ENCODE measurements around the gene TNRC18. TPM values are rescaled to one million over a fixed set of nuclear protein-coding genes. Genes with fewer than 3 reads are reported as not detected.
"Not testable (repeated sequence)": the region's sequence is repeated elsewhere in the genome, so short reads cannot be mapped to it uniquely, and the experiment has no call there.

TNRC18 gene
- total RNA-seq, 1 donor from 2014 or later: 95.4 TPM

GRCh38 chr7:5289355-5289754 is 134.3 kb downstream of the TNRC18 start:
- H3K9me3 Mint-ChIP-seq (ENCODE audit: low read depth): peaks cover 1% of the 10 kb centered on the region
- peaks cover under 1% of the 10 kb centered on the region for H3K36me3 Mint-ChIP-seq (ENCODE audit: low read depth)
- no peak for DNase-seq (ENCODE audit: low spot score)
- no peak overlapping the region for H3K4me3 Mint-ChIP-seq (ENCODE audit: unreplicated experiment)
- H3K27ac Mint-ChIP-seq (ENCODE audit: unreplicated experiment): no peak overlapping the region
- peaks cover 2% of the 10 kb centered on the region for H3K4me1 Mint-ChIP-seq (ENCODE audit: low read depth)
- no peaks in the 10 kb centered on the region for H3K27me3 Mint-ChIP-seq (ENCODE audit: low read depth)
- TF ChIP-seq, protein P1, sequence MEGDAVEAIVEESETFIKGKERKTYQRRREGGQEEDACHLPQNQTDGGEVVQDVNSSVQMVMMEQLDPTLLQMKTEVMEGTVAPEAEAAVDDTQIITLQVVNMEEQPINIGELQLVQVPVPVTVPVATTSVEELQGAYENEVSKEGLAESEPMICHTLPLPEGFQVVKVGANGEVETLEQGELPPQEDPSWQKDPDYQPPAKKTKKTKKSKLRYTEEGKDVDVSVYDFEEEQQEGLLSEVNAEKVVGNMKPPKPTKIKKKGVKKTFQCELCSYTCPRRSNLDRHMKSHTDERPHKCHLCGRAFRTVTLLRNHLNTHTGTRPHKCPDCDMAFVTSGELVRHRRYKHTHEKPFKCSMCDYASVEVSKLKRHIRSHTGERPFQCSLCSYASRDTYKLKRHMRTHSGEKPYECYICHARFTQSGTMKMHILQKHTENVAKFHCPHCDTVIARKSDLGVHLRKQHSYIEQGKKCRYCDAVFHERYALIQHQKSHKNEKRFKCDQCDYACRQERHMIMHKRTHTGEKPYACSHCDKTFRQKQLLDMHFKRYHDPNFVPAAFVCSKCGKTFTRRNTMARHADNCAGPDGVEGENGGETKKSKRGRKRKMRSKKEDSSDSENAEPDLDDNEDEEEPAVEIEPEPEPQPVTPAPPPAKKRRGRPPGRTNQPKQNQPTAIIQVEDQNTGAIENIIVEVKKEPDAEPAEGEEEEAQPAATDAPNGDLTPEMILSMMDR (IDR thresholded peaks at IDR 0.05): no peak

- not testable (repeated sequence) for H3K4me3 Mint-ChIP-seq (ENCODE audit: unreplicated experiment); H3K36me3 Mint-ChIP-seq (ENCODE audit: low read depth); DNase-seq (ENCODE audit: low spot score)
Measured at GRCh38 chr7:5288560-5288959, 135.1 kb downstream of the TNRC18 start.

GRCh38 chr7:5287802-5288201 is 135.8 kb downstream of the TNRC18 start:
- TF ChIP-seq, protein P1 (IDR thresholded peaks at IDR 0.05): no peak
- Mint-ChIP-seq H3K36me3 (ENCODE audit: low read depth) (no peaks in the 10 kb centered on the region), H3K4me3 (ENCODE audit: unreplicated experiment) (no peak overlapping the region), H3K27ac (ENCODE audit: unreplicated experiment) (no peak overlapping the region), H3K9me3 (ENCODE audit: low read depth) (no peaks in the 10 kb centered on the region), H3K4me1 (ENCODE audit: low read depth) (peaks cover 4% of the 10 kb centered on the region), H3K27me3 (ENCODE audit: low read depth) (no peaks in the 10 kb centered on the region)
- DNase-seq (ENCODE audit: low spot score): no peak

More at GRCh38 chr7:5288560-5288959, 135.1 kb downstream of the TNRC18 start:
- not testable (repeated sequence) for H3K9me3 Mint-ChIP-seq (ENCODE audit: low read depth); H3K4me1 Mint-ChIP-seq (ENCODE audit: low read depth); H3K27me3 Mint-ChIP-seq (ENCODE audit: low read depth); H3K27ac Mint-ChIP-seq (ENCODE audit: unreplicated experiment)

DNA sequence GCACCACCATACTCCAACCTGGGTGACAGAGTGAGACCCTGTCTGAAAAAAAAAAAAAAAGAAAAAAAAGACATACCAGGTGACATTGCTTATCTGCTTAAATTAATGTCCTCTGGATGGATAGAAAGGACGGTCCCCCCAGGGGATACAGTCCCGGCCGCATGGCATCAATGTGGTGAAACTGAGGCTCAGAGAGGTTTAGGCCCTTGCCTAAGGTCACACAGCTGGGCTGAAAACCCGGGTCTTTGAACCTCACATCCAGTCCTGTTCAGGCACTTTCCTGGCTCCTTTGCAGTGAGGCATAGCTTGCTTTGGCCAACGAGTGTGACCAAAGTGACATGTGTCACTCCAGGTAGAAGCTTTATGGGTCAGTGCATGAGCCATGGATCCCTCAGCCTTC is 136.3 kb downstream of the TNRC18 start:
- H3K4me3 Mint-ChIP-seq (ENCODE audit: unreplicated experiment); H3K27ac Mint-ChIP-seq (ENCODE audit: unreplicated experiment); H3K27me3 Mint-ChIP-seq (ENCODE audit: low read depth); H3K36me3 Mint-ChIP-seq (ENCODE audit: low read depth); DNase-seq (ENCODE audit: low spot score); H3K4me1 Mint-ChIP-seq (ENCODE audit: low read depth); H3K9me3 Mint-ChIP-seq (ENCODE audit: low read depth): not testable (repeated sequence)

DNA sequence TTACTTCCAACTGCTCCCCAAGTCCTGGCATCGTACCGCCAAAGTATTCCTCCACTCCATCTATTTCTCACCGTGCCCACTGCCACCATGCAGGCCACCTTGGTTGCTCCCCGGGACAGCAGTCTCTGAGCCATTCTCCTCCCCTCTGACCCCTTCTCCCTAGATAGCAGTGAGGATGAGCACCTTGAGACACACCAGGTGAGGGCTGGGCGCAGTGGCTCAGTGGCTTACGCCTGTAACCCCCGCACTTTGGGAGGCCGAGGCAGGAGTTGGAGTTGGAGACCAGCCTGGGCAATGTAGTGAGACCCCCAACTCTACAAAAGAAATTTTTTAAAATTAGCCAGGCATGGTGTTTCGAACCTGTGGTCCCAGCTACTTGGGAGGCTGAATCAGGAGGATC is 136.7 kb downstream of the TNRC18 start:
- no peak for DNase-seq (ENCODE audit: low spot score)
- no peaks in the 10 kb centered on the region for H3K9me3 Mint-ChIP-seq (ENCODE audit: low read depth)
- no peak overlapping the region for H3K4me3 Mint-ChIP-seq (ENCODE audit: unreplicated experiment)
- H3K27ac Mint-ChIP-seq (ENCODE audit: unreplicated experiment): no peak overlapping the region
- no peaks in the 10 kb centered on the region for H3K36me3 Mint-ChIP-seq (ENCODE audit: low read depth)
- H3K27me3 Mint-ChIP-seq (ENCODE audit: low read depth): no peaks in the 10 kb centered on the region
- TF ChIP-seq, protein P1 (IDR thresholded peaks at IDR 0.05): no peak
- H3K4me1 Mint-ChIP-seq (ENCODE audit: low read depth): peaks cover 4% of the 10 kb centered on the region

GRCh38 chr7:5284304-5285281 is 139.0 kb downstream of the TNRC18 start:
- TF ChIP-seq, protein P1 (IDR thresholded peaks at IDR 0.05): peak; percentile 63
- Mint-ChIP-seq H3K27ac (ENCODE audit: unreplicated experiment) (no peak overlapping the region), H3K9me3 (ENCODE audit: low read depth) (no peaks in the 10 kb centered on the region), H3K4me3 (ENCODE audit: unreplicated experiment) (peak overlapping the region; percentile 40), H3K4me1 (ENCODE audit: low read depth) (peaks cover 4% of the 10 kb centered on the region), H3K36me3 (ENCODE audit: low read depth) (no peaks in the 10 kb centered on the region), H3K27me3 (ENCODE audit: low read depth) (no peaks in the 10 kb centered on the region)
- DNase-seq (ENCODE audit: low spot score): no peak
